Calu3 (cell line): ENCODE results near the gene ASAH2. TPM values are rescaled to one million over a fixed set of nuclear protein-coding genes. Genes with fewer than 3 reads are reported as not detected.

Source experiments
- BruUV-seq: library from RNA; stranded (reverse); fragments of 400-500 nt; replicated peaks from 2 replicates; lab custom pipeline; 2021; lab: Mats Ljungman, UMichigan
- CTCF ChIA-PET: fragments of 300-600 bp; sonication (Branson Sonifier 250); formaldehyde crosslinking; loops from one replicate; lab custom pipeline; 2022; ENCODE audit warnings: antibody characterized with exemption; lab: Charles Lee
- DNase-seq: peaks from one replicate; pipeline ENCODE4 v3.0.0; 2022
- H3K27ac Mint-ChIP-seq: one replicate; pipeline ENCODE4 v1.8.0; 2022; ENCODE audit warnings: mixed read lengths; ENCODE audit not compliant: unreplicated experiment
- H3K27me3 Mint-ChIP-seq: one replicate; pipeline ENCODE4 v1.8.0; 2022; ENCODE audit warnings: mixed read lengths; ENCODE audit not compliant: unreplicated experiment
- H3K36me3 Mint-ChIP-seq: one replicate; pipeline ENCODE4 v1.8.0; 2022; ENCODE audit warnings: mild to moderate bottlenecking, moderate library complexity, mixed read lengths; ENCODE audit not compliant: insufficient read depth, unreplicated experiment
- H3K4me1 Mint-ChIP-seq: one replicate; pipeline ENCODE4 v1.8.0; 2022; ENCODE audit warnings: mild to moderate bottlenecking, low read depth, mixed read lengths; ENCODE audit not compliant: unreplicated experiment
- H3K4me3 Mint-ChIP-seq: one replicate; pipeline ENCODE4 v1.8.0; 2022; ENCODE audit warnings: mild to moderate bottlenecking, low read depth, moderate library complexity, mixed read lengths; ENCODE audit not compliant: unreplicated experiment
- H3K9me3 Mint-ChIP-seq: one replicate; pipeline ENCODE4 v1.8.0; 2022; ENCODE audit warnings: low read depth, mixed read lengths; ENCODE audit not compliant: unreplicated experiment
- CTCF ChIP-seq: fragments of 200-600 bp; IDR thresholded peaks from one replicate; pipeline ENCODE4 v1.8.0; 2022; ENCODE audit warnings: antibody characterized with exemption; ENCODE audit not compliant: unreplicated experiment
- intact Hi-C: fragments of 100-400 bp; cut with micrococcal nuclease; formaldehyde crosslinking; loops from one replicate; pipeline ENCODE4 v1.10.0; 2022; ENCODE audit not compliant: unreplicated experiment
- total RNA-seq: library from RNA; stranded (reverse); gene quantifications from 2 replicates; pipeline ENCODE4 v1.2.3, GENCODE V29; 2022

The ASAH2 gene
- total RNA-seq, 1 experiment from 2014 or later: 3.9 TPM

GRCh38 chr10:50210876-50211275 lies 40.4 kb downstream of the ASAH2 start:
- BruUV-seq: no TSS peak
- Mint-ChIP-seq H3K27ac (no peak overlapping the region), H3K27me3 (peaks cover 13% of the 10 kb centered on the region), H3K4me1 (no peaks in the 10 kb centered on the region), H3K4me3 (no peak overlapping the region), H3K9me3 (no peaks in the 10 kb centered on the region), H3K36me3 (no peaks in the 10 kb centered on the region)
- no peak for TF ChIP-seq CTCF
- CTCF ChIA-PET: no interaction called here
- intact Hi-C loops: no loop called here
- no peak for DNase-seq

Other genes with a start within 250 kb of the ASAH2 start
- 24.5 and 32.8 TPM in 2 replicates for gene WASHC2A, start 183.6 kb downstream of the ASAH2 start, total RNA-seq